ENCODE results near the gene C2orf72.
A peak's percentile ranks its signal among the peaks of the same experiment; 100 is the strongest.

C2orf72 gene

DNA sequence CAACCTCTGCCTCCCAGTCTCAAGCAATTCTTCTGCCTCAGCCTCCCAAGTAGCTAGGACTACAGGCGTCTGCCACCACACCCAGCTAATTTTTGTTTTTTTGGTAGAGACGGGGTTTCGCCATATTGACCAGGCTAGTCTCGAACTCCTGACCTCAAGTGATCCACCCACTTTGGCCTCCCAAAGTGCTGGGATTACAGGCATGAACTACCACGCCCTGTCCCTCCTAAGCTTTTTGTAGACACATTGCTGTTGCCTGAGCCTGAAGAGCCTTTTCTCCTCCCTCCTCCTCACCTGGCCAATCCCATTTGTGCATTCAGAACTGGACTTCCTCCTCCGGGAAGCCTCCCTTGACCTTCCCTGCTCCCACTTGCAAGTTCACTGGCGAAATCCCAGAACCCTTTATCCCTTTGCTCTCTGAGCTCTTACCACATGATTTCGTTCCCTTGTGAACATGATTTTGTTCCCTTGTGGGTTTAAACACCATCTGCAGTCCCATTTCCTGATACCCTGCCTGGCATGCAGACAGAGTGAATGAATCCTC, 2.6 kb downstream of the C2orf72 start:
- TF ChIP-seq, protein P1, sequence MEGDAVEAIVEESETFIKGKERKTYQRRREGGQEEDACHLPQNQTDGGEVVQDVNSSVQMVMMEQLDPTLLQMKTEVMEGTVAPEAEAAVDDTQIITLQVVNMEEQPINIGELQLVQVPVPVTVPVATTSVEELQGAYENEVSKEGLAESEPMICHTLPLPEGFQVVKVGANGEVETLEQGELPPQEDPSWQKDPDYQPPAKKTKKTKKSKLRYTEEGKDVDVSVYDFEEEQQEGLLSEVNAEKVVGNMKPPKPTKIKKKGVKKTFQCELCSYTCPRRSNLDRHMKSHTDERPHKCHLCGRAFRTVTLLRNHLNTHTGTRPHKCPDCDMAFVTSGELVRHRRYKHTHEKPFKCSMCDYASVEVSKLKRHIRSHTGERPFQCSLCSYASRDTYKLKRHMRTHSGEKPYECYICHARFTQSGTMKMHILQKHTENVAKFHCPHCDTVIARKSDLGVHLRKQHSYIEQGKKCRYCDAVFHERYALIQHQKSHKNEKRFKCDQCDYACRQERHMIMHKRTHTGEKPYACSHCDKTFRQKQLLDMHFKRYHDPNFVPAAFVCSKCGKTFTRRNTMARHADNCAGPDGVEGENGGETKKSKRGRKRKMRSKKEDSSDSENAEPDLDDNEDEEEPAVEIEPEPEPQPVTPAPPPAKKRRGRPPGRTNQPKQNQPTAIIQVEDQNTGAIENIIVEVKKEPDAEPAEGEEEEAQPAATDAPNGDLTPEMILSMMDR (conservative IDR thresholded peaks at IDR 0.05; ENCODE audit: control insufficient read depth, insufficient read depth, low read depth, low read length), result no peak
- peak; percentile 12 for DNase-seq (ENCODE audit: low read depth)

DNA sequence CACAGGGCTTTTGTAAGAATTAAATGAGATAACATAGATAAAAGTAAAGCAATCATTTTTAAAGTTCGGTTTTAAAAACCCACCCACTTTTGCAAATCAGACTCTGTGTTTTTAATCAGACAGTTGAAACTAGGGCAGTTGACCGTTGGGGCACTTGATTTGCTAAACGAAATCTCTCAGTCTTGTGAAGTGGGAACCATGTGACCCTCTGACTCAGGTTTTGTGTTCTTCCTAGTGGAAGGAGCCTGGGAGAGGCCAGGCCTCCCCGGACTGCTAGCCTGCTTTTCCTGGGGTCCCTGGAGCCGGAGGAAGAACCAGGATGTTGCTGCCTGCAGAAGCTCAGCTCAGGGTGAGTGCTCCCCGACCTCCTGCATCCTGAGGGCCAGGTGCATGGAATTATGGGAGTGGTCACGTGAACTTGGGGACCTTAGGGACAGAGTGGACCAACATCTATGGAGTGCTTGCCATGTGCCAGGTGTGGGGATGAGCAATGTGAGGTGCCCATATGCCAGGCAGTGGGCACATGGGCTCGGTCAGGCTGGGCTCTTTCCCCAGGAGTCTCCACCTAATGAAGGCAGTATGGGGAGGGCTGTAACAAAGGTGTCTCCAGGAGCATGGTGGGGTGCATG, 3.9 kb downstream of the C2orf72 start:
- no peak for DNase-seq (ENCODE audit: low read depth)
- TF ChIP-seq, protein P1 (conservative IDR thresholded peaks at IDR 0.05; ENCODE audit: control insufficient read depth, insufficient read depth, low read depth, low read length), result no peak
- H3K4me3 ChIP-seq (ENCODE audit: control insufficient read depth, low read depth, low read length), result no peak overlapping the region

More for the DNA sequence above, 2.6 kb downstream of the C2orf72 start:
- no peak overlapping the region for H3K4me3 ChIP-seq (ENCODE audit: control insufficient read depth, low read depth, low read length)

DNA sequence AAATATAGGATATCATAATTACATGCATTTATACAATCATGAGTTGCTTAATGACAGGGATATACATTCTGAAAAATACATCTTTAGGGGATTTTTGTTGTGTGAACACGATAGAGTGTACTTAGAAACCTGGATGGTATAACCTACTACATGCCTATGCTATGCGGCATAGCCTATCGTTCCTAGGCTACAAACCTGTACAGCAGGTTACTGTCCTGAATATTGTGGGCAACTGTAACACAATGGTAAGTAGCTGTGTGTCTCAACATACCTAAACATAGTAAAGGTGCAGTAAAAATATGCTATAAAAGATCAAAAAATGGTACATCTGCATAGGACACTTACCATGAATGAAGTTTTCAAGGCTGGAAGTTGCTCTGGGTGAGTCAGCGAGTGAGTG, 6.5 kb downstream of the C2orf72 start:
- TF ChIP-seq, protein P1 (conservative IDR thresholded peaks at IDR 0.05; ENCODE audit: control insufficient read depth, insufficient read depth, low read depth, low read length), result no peak
- no peak for DNase-seq (ENCODE audit: low read depth)
- H3K4me3 ChIP-seq (ENCODE audit: control insufficient read depth, low read depth, low read length), result no peak overlapping the region

DNA sequence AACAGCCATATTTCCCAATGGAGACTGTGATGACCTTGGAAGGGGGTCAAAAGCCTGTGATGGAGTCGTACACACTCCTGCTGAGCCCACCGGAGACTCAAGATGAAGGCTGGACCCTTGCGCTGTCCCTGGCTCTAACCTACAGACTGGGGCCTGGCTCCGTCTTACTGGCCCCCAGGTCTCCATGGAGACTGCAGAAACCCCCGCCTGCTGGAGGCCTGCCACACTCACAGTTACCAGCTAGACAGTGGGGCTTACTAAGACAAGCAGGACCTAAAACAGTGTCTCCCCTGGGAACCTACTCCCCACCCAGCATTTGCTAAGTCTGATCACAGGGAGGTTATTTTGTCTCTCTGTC, 9.6 kb downstream of the C2orf72 start:
- no peak overlapping the region for H3K4me3 ChIP-seq (ENCODE audit: control insufficient read depth, low read depth, low read length)
- no peak for DNase-seq (ENCODE audit: low read depth)
- TF ChIP-seq, protein P1 (conservative IDR thresholded peaks at IDR 0.05; ENCODE audit: control insufficient read depth, insufficient read depth, low read depth, low read length), result no peak

DNA sequence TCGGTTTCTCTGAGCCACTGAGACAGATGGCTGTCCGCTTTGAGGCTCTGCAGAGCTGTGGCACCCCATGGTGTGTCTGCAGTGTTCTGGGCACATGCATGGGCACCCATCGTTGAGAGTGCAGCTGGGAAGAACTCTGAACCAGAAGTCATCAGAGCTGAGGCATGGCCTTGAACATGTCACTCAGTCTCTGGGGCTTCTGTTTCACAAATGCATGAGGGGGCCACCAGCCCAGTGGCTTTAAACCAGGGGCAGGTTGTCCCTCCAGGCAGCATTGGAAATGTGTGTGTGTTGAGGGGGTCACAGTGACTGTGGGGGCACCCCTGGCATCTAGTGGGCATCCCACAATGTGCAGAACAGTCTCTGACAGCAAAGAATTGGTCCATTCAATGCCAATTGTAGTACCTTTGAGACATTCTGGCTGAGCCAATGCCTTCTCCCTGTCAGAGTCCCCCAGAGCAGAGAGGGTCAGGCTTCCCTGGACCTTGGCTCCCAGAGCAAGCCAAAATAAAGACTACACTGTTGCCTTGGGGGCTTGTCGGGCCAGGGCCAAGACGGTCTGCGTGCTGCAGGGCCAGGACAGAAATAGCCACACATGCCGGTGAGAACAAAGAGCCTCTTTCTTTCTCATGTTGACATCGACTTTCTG, 10.1 kb downstream of the C2orf72 start:
- no peak for DNase-seq (ENCODE audit: low read depth)
- TF ChIP-seq, protein P1 (conservative IDR thresholded peaks at IDR 0.05; ENCODE audit: control insufficient read depth, insufficient read depth, low read depth, low read length), result no peak
- H3K4me3 ChIP-seq (ENCODE audit: control insufficient read depth, low read depth, low read length), result no peak overlapping the region

DNA sequence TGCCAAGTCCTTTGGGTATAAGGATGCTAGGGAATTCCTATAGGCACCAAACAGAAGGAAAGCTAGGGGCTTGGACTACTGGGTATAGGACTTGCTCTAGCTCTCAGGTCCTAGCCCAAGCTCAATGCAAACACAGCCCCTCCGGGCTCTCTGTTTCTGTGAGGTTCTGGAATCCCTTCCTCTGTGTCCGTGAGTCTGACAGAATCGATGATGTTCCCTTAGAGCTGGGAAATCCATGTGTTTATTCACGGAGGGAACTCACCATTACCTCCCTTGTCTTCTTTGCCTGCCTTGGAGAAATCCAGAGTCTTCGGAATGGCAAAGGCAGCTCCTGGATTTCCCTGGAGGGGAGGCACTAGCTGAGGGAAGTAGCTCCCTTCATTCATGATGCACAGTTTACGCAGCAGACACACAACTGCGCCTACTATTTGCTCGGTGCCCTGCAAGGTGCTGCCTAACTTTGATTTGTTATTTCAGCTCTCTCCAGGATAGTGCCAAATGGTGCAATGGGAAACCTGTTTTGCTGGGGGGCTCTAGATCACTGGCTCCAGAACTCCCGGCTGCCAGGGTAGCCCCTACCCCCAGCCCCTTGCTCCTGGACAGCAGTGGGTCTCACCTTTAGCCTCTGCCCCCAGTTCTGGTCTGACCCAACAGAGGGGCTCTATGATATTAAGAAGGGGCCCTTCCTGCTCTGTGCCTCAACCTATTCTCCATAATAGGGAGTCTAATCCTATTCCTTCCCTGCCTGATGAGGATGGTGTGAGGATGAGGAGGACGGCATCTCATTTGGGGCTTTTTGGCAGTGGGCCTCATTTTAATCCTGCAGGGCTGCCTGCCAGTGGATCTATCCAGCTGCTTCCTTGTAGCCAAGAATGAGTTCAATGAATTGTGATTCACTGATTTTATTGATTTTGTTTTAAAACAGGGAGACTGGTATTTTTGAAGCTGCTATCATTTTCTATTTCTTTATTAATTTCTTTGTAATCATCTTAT, 10.9 kb downstream of the C2orf72 start:
- TF ChIP-seq, protein P1 (conservative IDR thresholded peaks at IDR 0.05; ENCODE audit: control insufficient read depth, insufficient read depth, low read depth, low read length), result no peak
- no peak for DNase-seq (ENCODE audit: low read depth)
- H3K4me3 ChIP-seq (ENCODE audit: control insufficient read depth, low read depth, low read length), result no peak overlapping the region

All from fibroblast of mammary gland (primary cell).